Ovary (tissue), 3 donors: Measurements from ENCODE around the gene PPM1D.

Experiments
- CTCF ChIP-seq, 3 donors: fragments of 450-650 bp in 2 of 3; fragments of 200-600 bp in 1 of 3; IDR thresholded peaks; one replicate each; pipeline versions ENCODE4 v1.5.1 to v1.8.0; 2016 to 2022; ENCODE audit warnings: antibody characterized with exemption in 3 of 3, mild to moderate bottlenecking in 1 of 3
- EP300 ChIP-seq: sonication (generic); formaldehyde crosslinking; IDR thresholded peaks from one replicate; pipeline ENCODE4 v1.6.1; 2017; ENCODE audit warnings: antibody characterized with exemption
- donor health status: DM: no; HTN: no; CAD: no.

- TF ChIP-seq CTCF (IDR thresholded peaks at IDR 0.05): no peak
- TF ChIP-seq EP300: no peak
Observed at GRCh38 chr17:60594734-60595133, 5.3 kb upstream of the PPM1D start.
